HG03108 (cell line): Measurements from ENCODE around the gene TMEM121.
"Not testable (repeated sequence)": the region's sequence is repeated elsewhere in the genome, so short reads cannot be mapped to it uniquely, and the experiment has no call there.

Source experiments
- ATAC-seq: cut with Tn5 transposase; IDR thresholded peaks from one replicate; pipeline ENCODE4 v1.9.1; 2021; ENCODE audit warnings: moderate library complexity; ENCODE audit not compliant: unreplicated experiment

TMEM121 gene

DNA sequence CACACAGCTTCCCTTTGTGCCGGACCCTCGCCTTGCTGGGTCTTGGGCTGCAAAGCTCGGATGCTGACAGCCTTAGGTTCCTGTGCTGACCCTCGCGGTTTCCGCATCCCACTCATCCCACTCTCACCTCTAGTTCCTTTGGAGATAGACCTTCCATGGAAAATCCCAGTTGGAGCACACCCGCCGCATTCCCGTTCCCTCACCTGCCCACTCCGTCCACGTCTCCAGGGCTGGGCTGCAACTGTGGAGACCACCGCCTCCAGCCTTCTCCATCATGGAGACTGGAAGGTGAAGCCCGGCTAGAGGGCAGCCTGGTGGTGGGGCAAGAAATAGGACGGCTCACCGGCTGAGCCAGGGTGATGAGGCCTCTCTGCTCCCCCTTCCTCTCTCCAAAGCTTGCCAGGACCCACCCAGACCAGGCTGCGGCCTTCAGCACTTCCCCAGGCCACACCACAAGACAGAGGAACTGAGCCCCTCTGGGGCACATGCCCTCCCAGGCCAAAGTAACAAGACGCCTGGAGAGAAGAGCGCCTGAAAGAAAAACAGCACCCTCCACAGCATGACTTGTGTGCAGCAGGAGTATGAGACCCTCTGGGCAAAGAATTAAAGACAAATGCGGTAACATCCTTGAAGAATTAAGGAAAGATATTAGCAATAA, 15.0 kb downstream of the TMEM121 start:
- ATAC-seq = no peak

DNA sequence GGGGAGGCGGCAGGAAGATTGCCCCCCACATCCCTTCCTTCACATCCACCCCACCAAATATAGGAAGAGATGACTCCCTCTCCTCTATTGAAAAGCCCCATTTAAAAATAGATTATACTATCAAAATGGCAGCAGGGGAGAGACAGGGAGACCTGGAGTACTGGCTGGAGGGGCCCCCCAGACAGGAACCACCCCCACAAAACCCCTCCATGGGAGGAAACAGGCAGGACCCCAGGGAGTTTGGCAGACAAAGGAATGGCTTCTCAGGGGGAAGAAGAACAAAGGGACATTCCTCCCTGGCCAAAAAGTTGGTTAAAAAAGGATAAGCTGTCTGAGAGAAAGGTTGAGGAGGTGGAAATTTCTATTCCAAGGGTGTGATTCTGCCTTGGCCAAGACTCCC, 19.3 kb downstream of the TMEM121 start:
- not testable (repeated sequence) for ATAC-seq

DNA sequence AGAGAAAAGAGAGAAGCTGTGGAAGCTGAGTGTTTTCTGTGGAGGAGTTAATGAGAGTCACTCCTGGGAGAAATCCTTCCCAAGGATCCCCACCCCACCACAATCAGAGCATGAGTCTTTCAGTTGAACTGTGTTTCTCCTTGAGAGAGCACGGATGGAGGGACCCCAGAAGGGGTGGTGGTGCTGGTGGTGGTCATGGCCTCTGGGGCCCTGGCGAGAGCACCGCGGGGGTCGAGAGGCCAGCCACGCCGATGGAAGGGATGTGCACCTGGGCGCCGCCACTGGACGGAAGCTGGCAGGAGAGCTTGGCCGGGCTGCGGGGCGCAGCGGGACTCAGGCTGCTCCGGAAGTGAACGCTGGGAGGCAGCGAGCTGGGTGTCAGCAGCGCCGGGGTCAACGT, 20.0 kb downstream of the TMEM121 start:
- ATAC-seq = not testable (repeated sequence)

DNA sequence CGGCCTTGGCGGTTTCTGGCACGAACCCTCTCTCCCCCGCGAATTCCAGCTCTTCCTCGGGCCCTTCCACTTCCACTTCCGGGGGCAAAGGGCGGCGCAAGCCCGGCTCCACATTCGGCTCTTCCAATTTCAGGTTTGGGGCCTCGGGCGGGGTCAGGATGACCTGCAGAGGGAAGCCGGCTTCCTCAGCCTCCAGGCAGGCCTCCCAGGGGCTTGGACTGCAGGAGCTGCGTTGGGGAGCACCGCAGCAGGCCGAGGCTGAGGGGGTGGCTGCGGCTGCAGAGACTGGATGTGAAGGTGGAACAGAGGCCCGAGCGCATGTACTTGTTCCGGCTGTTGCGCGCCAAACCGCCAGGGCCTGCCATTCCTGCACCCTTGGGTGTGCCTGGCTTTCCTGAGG, 20.7 kb downstream of the TMEM121 start:
- not testable (repeated sequence) for ATAC-seq

DNA sequence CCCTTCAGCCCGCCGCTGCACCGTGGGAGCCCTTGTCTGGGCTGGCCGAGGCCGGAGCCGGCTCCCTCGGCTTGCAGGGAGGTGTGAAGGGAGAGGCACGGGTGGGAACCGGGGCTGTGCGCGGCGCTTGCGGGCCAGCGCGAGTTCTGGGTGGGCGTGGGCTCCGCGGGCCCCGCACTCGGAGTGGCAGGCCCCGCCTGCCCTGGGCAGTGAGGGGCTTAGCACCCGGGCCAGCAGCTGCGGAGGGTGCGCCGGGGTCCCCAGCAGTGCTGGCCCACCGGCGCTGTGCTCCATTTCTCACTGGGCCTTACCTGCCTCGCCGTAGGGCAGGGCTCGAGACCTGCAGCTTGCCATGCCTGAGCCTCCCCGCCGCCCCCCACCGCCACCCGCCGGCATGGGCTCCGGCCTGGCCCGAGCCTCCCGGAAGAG, 21.4 kb downstream of the TMEM121 start:
- ATAC-seq = no peak

DNA sequence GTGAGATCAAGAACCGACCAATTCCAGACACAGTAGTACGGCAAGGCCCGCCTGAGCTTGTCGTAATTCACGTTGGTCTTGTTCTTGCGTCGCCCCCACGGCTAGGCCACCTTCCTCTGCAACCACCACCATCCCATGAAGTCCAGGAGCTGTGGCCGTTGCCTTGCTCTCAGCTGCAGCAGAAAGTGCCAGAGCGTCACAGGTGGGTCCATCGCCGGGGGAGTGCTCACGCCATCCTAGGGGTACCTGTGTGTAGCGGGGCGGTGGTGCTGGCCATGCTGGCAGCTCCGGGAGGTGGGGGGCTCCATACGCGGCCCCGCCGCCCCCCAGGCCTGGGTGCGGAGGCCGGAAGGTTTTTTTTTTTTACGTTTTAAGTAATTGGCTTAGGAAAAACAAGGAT, 23.1 kb downstream of the TMEM121 start:
- no peak for ATAC-seq

DNA sequence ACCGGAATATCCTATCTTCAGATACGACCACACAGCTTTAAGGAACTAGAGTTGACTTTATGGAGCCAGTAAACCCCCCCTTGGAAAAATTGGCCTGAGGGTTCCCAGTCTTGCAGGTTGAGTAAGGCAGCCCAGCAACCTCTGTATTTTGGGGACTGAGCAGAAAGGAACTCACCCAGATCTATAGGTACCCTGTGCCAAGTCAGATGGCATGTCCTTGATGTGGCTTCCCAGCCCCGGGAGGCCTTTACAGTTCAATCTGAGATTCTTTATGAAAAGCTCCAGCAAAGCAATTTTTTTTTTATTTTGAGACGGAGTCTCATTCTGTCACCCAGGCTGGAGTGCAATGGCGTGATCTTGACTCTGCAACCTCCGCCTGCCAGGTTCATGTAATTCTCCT, 27.6 kb downstream of the TMEM121 start:
- no peak for ATAC-seq

DNA sequence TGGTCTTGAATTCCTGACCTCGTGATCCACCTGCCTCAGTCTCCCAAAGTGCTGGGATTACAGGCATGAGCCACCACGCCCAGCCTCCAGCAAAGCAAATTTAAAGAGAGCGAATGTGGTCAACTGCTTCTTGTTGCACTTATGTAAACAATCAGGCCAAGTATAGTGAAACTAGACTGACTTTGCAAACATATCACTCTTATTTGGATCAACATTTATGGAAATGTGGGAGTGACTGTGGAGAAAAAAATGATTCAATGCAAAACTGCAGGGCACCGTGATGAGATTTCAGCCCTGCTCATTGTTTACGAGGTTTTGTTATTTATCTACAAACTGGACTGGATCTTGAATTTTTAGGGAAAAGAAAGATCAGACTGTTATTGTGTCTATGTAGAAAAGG, 28.1 kb downstream of the TMEM121 start:
- no peak for ATAC-seq

DNA sequence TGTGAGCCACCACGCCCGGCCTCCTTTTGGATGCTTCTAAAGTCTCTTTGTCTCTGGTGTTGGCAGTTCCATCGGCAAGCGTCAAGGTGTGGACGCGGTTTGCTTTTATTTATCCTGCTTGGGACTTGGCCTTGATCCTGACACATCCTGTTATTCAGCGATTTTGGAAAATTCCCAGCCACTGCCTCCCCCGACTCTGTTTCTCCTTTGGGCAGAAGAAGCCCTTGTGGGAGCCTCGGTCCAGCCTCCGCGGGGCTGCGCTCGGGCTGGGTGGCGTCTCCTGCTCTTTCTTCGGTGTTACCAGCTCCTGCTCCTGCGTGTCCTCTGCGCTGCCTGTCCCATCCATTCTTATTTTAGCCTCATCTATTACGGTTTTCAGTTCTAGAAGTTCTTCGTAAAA, 31.3 kb downstream of the TMEM121 start:
- not testable (repeated sequence) for ATAC-seq

DNA sequence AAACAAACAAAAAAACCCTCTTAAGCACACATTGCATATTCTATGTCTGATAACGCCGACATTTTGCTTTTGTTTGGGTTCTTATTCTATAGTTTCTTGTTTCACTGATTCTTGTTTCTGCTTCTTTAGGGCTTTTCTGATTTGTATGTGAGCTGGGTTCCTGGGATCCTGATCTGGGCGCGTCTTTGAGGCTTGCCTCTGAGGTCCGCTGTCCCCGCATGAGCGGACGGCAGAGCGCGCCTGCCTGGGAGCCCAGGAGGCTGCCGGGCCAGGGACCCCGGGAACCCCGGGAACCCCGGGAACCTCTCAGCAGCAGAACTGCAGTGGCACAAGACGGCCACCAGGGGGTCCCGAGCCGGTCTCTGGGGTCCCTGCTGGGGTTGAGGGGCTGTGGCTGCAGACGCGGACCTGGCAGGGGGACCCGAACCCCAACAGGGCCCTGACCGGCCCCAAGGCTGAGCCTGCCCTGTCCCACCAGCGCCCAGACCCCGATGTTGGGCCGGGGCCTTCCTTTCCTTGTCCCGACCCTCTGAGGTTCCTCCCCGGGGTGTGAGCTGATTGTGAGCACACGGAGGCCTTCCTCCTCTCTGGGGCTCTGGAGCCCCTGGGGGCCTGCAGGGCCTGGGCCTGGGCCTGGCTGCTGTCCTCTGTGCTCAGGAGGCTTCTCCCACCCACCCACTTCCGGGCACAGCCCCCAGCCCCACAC, 32.2 kb downstream of the TMEM121 start:
- not testable (repeated sequence) for ATAC-seq

DNA sequence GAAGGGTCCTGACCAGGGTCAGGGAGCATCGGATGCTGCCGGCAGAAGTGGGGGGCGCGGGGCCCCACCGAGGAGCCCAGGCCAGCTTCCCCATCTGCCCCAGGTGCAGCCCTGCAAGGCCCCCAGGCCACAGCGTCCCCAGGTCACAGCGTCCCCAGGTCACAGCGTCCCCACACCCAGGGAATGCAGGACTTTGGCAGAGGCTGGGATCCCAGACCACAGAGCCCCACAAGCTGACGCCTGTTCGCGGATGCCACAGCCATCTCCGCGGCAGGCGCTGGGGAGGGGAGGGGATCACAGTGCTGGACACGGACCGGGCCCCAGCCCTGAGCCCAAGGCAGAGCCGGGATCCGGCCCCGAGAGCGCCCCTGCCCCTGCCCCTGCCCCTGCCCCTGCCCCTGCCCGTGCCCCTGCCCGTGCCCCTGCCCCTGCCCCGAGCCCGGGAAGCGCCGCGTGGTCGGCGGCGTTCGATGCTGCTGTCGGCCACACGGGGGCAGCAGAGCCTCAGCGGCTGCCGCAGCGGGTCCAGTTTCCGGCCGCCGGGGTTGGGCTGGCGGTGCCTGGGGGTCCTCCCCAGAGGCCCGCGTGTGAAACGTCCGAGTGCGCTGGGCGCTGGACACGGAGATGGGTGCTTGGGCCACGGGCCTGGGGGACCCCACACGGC, 33.1 kb downstream of the TMEM121 start:
- peak; percentile 43 for ATAC-seq

DNA sequence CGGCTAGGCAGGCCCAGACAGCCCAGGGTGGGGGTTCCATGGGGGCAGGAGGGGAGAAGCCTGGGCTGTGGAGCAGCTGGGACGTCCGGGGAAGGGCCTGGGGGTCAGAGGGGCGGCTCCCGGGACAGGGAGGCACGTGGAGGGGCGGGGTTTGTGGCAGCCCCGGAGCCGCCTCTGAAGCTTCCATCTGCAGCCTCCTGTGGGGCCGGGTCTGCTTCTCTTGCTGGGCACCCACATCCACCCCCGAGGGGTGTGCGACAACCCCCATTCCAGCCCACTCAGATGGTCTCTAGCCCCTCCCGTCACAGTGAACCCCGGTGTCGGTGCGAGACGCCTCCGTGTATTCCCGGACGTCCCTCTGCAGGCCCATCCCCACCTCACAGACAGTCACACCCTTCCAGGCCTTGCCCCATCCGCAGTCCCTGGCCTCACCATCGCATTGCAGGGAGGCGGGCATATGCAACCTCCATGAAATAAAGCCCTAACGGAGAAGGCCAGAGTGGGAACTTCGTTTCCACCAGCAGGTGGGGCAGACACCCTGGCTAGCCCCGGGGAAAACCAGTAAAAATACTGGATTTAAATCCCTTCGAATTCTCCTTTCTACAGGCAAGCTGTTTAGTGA, 33.8 kb downstream of the TMEM121 start:
- ATAC-seq = peak; percentile 47

DNA sequence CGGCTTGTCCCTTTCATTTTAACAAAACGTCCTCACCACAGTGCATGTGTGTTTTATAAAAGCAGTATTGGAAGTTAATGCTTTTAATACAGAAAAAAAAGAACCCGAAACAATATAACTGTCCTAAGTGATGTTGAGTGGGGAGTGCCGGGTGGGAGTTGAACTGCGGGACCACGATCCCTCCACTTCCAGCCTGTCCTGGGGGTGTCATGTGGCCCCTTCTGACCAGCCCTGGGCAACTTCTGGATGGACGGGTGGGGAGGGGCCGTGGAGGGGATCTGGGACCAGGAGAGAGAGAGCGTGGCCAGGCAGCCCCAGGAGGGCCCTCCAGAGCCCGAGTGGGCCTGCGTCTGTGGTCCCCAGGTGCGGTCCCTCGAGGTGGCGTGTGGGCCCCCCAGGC, 35.0 kb downstream of the TMEM121 start:
- not testable (repeated sequence) for ATAC-seq

DNA sequence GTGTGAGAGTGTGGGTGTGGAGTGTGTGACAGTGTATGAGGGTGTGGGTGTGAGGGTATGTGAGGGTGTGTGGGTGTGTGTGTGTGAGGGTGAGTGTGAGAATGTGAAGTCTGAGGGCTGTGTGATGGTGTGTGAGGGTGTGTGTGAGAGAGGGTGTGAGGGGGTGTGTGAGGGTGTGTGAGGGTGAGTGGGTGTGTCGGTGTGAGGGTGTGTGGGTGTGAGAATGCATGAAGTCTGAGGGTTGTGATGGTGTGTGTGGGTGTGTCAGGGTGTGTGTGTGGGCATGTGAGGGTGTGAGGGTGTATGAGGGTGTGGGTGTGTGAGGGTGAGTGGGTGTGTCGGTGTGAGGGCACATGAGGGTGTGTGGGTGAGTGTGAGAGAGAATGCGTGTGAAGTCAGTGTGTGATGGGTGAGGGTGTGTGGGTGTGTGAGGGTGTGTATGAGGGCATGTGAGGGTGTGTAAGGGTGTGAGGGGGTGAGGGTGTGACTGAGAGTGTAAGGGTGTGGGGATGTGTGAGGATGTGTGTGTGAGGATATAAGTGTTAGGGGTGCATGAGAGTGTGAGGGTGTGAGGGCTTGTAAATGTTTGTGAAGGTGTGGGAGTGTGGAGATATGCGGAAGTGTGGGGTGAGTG, 36.4 kb downstream of the TMEM121 start:
- ATAC-seq = no peak

DNA sequence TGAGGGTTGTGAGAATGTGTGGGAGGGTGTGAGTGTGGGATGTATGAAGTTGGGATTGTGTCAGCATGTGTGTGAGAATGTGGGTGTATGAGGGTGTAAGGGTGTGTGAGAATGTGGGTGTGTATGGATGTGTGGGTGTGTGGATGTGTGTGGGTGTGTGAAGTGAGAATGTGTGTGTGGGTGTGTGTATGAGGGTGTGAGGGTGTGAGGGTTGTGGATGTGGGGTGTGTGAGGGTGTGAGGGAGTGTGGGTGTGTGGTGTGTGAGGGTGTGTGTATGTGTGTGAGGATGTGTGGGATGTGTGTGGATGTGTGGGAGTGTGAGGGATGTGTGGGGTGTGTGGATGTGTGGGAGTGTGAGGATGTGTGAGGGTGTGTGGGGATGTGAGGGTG, 37.0 kb downstream of the TMEM121 start:
- ATAC-seq = no peak

DNA sequence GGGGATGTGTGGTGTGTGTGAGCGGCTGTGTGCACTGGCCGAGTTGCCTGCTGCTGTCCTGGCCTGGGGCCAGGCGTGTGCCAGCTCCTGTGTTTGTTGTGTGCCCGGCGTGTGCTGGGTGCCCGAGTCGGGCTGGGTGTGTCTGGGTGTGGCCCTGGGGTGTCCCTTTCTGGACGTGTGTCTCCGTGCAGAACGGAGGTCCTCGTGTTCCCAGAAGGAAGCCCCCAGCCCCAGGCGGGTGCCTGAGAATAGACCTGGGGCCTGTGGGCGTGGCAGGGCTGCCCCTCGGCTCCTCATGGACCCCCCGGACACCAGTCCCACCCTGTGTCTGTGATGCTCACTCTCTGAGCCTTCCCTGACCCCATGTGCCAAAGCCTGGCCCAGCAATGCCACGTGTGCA, 38.2 kb downstream of the TMEM121 start:
- ATAC-seq = not testable (repeated sequence)

DNA sequence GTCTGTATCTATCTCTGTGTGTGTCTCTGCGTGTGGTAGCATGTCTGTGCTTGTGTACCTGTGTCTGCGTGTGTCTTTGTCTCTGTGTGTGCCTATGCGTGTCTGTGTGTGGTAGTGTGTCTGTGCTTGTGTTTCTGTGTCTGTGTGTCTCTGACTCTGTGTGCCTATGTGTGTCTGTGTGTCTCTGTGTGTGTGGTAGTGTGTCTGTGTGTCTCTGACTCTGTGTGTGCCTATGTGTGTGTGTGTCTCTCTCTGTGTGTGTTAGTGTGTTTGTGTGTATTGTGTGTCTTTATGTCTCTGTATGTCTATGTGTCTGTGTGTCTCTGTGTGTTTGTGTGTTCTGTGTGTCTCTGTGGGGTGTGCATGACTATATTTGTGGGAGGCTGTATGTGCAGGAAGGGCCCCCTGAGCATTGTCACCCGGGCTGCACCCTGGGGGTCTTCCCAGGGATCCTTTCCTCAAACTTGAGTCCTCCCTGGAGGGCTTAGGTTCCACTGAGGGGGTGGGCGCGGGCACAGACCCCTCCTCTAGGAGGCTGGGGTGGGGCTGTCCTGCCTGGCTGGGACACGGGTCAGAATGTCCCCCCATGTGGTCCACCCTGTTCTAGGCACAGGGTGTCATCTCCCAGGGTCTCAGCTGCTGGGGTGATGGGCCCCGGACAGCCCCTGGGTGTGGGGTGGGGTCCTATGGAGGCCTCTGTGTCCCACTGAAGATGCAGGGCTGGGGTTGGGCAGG, 39.0 kb downstream of the TMEM121 start:
- ATAC-seq = not testable (repeated sequence)

DNA sequence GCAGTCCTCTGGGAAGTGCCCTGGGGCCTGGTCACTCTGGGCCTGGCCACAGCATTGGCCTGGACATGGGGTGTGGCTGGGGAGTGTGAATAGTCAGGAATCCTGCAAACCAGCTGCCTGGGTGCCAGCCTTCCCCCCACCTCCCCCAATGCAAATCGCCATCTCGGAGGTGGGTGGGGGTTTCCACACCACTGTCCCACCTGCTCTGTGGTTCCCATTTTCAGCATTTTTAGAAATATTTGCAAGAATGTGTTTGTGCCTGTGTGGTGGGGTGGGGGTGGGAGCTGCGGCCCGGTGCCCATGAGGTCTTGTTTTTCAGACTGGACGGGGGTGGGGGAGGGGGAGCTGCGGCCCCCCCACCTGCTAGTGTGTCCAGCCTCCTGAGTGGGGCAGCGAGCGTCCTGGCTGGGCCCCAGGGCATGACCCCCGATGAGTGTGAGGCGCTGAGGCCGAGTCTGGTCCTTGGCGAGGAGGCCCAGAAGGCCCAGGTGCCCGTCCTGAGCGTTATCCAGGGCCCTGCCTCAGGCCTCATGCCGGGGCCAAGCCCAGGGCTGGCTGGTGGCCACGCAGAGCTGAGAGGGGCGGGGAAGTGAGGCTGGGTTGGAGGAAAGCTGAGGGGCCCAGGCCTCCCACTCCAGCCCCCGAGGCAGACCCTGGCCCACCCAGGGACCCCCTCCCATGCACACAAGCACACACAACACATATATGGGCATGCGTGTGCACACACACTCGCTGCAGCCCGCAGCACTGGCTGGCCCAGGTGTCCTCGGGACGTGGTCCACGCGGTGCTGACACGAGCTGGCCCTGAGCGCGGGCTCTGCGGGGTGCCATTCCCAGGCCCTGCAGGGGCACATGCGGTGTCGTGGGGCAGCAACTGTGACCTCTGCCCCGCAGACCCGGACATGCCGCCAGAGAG, 40.1 kb downstream of the TMEM121 start:
- ATAC-seq = peak; percentile 41
